ENCODE results near the gene SPAG9.

Gene SPAG9

GRCh38 chr17:50977487-50978159 is 143.0 kb downstream of the SPAG9 start:
- DNase-seq: no peak

- DNase-seq: no peak
These were observed 143.7 kb downstream of the SPAG9 start for GRCh38 chr17:50976951-50977472.

- no peak for DNase-seq
These were observed 146.8 kb downstream of the SPAG9 start for GRCh38 chr17:50973557-50974494.

DNA sequence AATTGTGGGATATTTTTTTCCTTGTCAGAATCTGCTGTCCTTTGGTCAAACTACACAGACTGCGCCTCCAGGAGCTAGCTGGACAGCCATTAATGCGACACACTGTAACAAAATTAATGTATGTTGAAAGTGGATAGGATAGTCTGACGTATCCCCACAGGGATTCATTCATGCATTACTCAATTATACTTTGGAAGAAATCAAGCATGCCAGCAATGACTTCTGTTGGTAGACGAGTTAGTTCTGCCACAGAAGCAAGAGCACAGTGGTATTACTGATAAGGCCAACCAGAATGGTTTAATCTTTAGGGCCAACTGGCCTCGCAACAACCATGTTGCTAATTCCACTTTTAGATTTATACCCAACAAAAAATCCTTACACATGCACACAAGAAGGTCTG is 148.1 kb downstream of the SPAG9 start:
- no peak for DNase-seq

GRCh38 chr17:50967795-50968194 is 152.9 kb downstream of the SPAG9 start:
- DNase-seq: no peak

DNA sequence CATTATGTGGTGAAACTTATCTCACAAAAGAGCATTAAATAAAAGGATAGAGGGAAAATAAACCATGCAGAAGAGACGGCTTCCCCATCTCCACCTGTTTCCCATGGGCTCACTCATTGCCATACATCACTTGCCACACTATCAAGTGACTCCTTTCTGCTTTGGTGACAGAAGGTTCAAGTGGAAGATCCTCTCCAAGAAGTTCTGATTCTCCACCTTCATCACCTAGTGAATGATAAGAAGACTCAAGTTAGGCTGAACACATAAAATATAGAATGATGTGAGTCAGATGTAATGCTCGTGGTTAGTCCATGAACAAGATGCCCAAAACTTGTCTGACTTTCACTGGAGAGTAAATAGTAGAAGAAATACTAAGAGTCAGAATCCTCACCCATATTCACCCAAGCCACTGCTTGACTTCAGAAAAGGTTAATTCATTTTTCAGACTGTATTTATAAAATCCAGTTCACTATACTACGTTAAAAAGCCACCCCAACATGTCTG is 154.5 kb downstream of the SPAG9 start:
- DNase-seq: no peak

DNA sequence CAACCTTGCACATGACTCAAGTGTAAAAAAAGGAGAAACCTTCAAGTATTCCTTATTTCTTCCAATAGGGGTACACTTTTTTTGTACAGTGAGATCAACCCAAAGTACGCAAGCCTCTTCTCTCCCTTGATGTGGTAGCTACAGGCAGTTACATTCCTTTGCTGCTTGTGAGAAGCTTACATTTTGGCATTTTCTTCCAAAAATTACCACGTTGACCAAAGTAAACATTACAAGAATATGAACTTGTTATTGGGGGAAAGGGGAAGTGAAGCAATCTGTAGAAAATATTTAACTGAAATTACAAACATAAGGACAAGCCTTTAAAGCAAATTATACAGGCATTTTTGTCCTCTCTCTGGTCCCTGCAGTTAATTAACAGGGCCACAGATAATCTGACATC is 157.5 kb downstream of the SPAG9 start:
- no peak for DNase-seq

DNA sequence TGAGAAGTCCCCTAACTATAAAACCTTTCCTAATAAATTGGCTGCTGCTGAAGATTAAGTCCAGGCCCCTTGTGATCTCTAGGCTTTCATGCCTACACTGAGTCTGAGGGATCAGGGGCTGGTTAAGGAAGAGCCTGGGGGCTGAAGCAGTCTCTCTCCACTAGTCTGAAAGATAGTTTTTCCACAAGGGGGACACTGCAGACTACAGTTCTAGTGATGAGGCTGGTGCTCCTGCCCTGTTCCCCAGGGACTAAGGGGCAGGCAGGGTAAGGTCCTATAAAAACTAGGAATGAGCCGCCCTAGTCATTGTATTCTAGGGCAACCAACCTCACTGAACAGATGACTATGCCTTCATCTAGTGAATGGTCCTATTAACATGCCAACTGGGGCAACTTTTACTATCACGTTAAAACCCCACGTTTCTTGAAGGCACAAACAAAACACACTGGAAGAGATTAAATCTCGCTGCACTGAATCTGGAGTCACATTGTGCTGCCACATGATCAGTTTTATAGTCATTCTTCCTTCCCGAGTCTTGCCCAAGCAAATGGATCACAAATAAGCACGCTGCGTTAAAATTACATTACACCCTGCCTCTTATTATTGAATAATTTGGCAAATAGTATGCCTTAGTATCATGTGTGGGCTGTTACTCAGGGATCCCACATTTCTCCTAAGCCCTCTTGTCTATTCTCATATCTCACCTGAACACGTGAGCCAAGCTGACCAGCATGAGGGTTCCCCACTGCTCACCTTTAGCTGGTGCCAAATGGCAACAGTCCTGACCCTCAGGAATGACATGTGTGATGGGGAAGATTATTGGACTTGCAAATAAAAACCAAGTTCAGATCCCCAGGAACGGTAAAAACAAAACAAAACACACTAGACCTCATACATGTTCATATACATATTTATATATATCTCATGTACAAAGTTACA is 159.1 kb downstream of the SPAG9 start:
- DNase-seq: no peak

DNA sequence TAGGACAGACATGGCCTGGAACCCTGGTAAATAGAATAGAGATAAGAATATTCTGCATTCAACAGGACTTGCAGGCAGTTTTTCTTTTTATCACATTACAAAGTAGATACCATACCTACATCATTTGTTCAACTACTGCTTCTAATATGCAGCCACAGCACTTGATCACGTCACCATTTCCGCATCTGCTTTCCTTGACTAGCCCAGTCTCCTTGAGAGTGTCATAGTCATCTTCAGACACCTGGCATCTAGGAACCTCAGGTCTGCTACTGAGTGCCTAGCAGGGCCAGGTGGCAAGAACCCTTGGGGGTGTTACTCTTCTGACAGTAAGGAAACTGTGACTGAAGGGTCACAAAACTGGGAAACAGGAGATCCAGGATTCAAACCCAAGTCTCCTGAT is 161.3 kb downstream of the SPAG9 start:
- DNase-seq: no peak

GRCh38 chr17:50957600-50958575 is 162.8 kb downstream of the SPAG9 start:
- no peak for DNase-seq

- peak; percentile 65 for DNase-seq
These were observed 163.7 kb downstream of the SPAG9 start for GRCh38 chr17:50956750-50957523.

- DNase-seq: no peak
These were observed 164.3 kb downstream of the SPAG9 start for GRCh38 chr17:50956409-50956749.

- no peak for DNase-seq
These were observed 165.0 kb downstream of the SPAG9 start for GRCh38 chr17:50955667-50956120.

- no peak for DNase-seq
These were observed 165.5 kb downstream of the SPAG9 start for GRCh38 chr17:50955160-50955559.

DNA sequence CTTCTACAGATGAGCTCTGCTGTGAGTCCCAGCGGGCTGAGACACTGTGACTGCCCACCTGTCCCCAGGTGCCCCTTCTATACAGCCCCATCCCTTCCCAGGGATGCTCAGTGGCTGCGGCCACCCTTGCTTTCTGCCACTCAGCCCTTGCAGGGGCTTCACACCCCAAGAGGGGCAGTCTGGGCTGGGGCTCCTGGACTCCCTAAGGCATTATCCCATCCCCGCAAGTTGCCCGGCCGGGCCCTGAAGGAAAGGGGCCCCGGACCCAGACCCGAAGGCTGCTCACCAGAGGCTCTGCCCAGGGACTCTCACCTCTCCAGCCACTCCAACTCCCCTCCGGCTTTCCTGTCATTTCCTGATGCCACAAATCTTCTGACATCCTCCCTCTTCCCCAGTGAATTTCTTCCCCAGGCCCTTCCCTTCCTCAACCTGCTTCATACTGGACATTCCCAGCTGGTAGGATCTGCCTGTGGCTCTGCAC is 166.0 kb downstream of the SPAG9 start:
- no peak for DNase-seq

DNA sequence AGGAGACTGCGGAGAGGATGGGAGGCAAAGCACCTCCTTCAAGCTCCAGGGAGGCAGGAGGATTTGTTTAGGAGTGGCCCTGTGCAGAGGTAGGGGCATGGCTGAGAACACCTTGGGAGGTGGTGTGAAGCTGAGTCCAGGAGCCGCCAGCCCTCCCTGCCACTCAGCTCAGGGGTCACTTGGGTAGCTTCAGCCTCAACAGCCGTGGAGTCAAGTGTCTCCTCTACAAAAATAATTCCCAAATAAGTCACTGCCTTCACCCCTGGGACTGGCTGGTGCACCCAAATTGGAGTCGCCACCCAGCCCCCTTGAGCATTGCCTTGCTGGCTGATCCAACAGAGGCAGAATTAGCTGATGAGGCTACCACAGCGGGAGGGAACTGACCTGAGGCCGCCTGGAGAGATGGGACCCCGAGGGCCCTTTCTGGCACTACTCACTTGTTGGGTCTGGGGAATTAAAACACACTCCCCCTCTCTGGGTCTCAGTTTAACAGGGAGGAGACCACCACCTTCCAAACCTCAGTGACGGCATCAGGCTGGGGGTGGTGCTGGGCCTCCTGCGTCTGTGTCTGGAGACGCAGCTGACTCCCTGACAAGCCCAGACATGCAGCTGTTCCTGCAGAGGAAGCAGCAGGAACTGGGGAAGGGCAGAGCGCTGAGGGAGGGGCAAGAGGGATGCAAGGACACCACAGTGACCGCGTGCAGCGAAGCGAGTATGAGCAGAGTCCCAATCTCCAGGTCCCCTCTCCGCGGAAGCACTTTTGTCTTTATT is 166.7 kb downstream of the SPAG9 start:
- no peak for DNase-seq

DNA sequence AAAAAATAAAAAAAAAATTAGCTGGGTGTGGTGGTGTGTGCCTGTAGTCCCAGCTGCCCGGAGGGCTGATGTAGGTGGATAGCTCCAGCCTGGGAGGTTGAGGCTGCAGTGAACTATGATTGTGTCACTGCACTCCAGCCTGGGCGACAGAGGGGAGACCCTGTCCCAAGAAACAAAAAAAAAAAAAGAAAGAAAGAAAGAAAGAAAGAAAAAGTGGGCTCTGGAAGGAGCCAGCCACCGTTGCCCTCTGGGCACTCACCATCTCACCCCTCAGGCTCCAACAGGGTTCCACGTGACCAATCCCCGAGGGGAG is 167.2 kb downstream of the SPAG9 start:
- no peak for DNase-seq

DNA sequence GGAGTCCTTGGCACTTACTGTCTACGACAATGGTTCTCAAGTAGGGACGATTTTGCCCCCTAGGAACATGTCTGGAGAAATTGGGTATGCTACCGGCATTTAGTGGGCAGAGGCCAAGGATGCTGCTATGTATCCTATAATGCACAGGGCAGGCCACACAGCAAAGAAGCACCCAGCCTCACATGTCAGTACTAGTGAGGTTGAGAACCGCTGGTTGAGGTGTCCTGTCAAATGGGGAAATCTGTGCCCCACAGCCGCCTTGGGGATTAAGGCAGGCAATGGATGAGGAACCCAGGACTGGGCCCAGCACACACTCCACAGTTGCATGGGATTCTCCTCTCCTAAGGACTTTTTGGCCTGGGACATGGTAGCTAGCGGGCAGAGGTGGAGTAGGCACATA is 167.8 kb downstream of the SPAG9 start:
- DNase-seq: no peak

DNA sequence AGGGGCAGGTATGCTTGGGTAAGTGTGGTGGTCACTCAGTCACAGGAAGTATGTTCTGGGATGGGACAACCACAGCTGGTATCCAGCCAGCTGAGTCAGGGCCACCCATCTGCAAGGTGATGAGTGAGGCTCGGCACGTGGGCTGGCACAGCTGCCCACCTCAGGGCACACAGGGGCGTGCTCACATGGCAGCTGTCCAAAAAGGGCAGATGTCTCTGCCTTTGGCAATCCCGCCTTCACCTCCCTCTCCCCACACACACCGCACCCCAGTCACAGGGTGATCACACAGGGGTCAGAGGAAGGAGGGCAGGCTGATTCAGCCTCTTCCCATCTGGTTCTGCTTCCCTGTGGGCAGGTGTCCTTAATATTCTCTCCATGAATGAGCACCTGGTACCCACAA is 168.7 kb downstream of the SPAG9 start:
- DNase-seq: no peak
